ENCODE data around the gene TAB2. TPM values are rescaled to one million over a fixed set of nuclear protein-coding genes. Genes with fewer than 3 reads are reported as not detected.

Gene TAB2
- total RNA-seq, 1 experiment from 2014 or later, result 45.8 TPM

GRCh38 chr6:149380523-149380922 lies 63.0 kb downstream of the TAB2 start:
- BruUV-seq (replicated peaks), result no TSS peak
- intact Hi-C loops (cut with micrococcal nuclease; ENCODE audit: unreplicated experiment), result no loop called here
- H3K27ac ChIP-seq, result no peak overlapping the region
- POLR2A ChIA-PET (ENCODE audit: unreplicated experiment), result no interaction called here
- no peak overlapping the region for H3K4me2 ChIP-seq
- CTCF ChIA-PET, result no interaction called here
- no peaks in the 10 kb centered on the region for H3K4me1 ChIP-seq (replicated peaks; ENCODE audit: insufficient read depth)
- H3K9me2 ChIP-seq (ENCODE audit: insufficient read depth), result no peaks in the 10 kb centered on the region
- peaks cover 4% of the 10 kb centered on the region; the same call in 1 of the 2 replicates for H3K9me3 ChIP-seq (ENCODE audit: insufficient read depth, low read depth)
- no peak overlapping the region for H2AFZ ChIP-seq
- no peak overlapping the region for H3K4me3 ChIP-seq
- no peaks in the 10 kb centered on the region for H3K27me3 ChIP-seq (ENCODE audit: insufficient read depth, low read depth)
- peaks cover 26% of the 10 kb centered on the region for H3K79me2 ChIP-seq (ENCODE audit: low read depth)
- DNase-seq, result no peak
- no peaks in the 10 kb centered on the region; the same call in 1 of the 2 replicates for H3F3A ChIP-seq (ENCODE audit: insufficient read depth, low read depth)
- no peak for TF ChIP-seq CTCF (conservative IDR thresholded peaks at IDR 0.05)
- no peak for TF ChIP-seq EZH2 (IDR thresholded peaks at IDR 0.05; ENCODE audit: low read depth)
- peaks cover 42% of the 10 kb centered on the region for H3K36me3 ChIP-seq (ENCODE audit: low read depth)
- peaks cover 14% of the 10 kb centered on the region for H4K20me1 ChIP-seq (ENCODE audit: insufficient read depth)

GRCh38 chr6:149383371-149383770 lies 65.9 kb downstream of the TAB2 start:
- TF ChIP-seq EZH2 (IDR thresholded peaks at IDR 0.05; ENCODE audit: low read depth), result no peak
- TF ChIP-seq CTCF (conservative IDR thresholded peaks at IDR 0.05), result no peak
- no peak overlapping the region for H3K4me2 ChIP-seq
- intact Hi-C loops (cut with micrococcal nuclease; ENCODE audit: unreplicated experiment), result no loop called here
- CTCF ChIA-PET, result no interaction called here
- H3K27ac ChIP-seq, result no peak overlapping the region
- no peaks in the 10 kb centered on the region for H3K27me3 ChIP-seq (ENCODE audit: insufficient read depth, low read depth)
- no TSS peak for BruUV-seq (replicated peaks)
- H3K4me3 ChIP-seq, result no peak overlapping the region
- no peak overlapping the region for H2AFZ ChIP-seq
- POLR2A ChIA-PET (ENCODE audit: unreplicated experiment), result no interaction called here
- peaks cover 43% of the 10 kb centered on the region for H3K79me2 ChIP-seq (ENCODE audit: low read depth)
- no peak for DNase-seq
- H3K9me3 ChIP-seq (ENCODE audit: insufficient read depth, low read depth), result peaks cover 13% of the 10 kb centered on the region
- no peaks in the 10 kb centered on the region for H3K9me2 ChIP-seq (ENCODE audit: insufficient read depth)
- H3F3A ChIP-seq (ENCODE audit: insufficient read depth, low read depth), result no peaks in the 10 kb centered on the region; the same call in 1 of the 2 replicates
- peaks cover 6% of the 10 kb centered on the region for H4K20me1 ChIP-seq (ENCODE audit: insufficient read depth)
- no peaks in the 10 kb centered on the region for H3K4me1 ChIP-seq (replicated peaks; ENCODE audit: insufficient read depth)
- peaks cover 58% of the 10 kb centered on the region for H3K36me3 ChIP-seq (ENCODE audit: low read depth)

- H3K27me3 ChIP-seq (ENCODE audit: insufficient read depth, low read depth), result no peaks in the 10 kb centered on the region
- H3F3A ChIP-seq (ENCODE audit: insufficient read depth, low read depth), result no peaks in the 10 kb centered on the region; the same call in 1 of the 2 replicates
- peaks cover 39% of the 10 kb centered on the region for H3K79me2 ChIP-seq (ENCODE audit: low read depth)
- no peak overlapping the region for H3K27ac ChIP-seq
- TF ChIP-seq CTCF (conservative IDR thresholded peaks at IDR 0.05) (no peak), EZH2 (IDR thresholded peaks at IDR 0.05; ENCODE audit: low read depth) (no peak)
- H3K36me3 ChIP-seq (ENCODE audit: low read depth), result peaks cover 51% of the 10 kb centered on the region
- no peak overlapping the region for H3K4me2 ChIP-seq
- H4K20me1 ChIP-seq (ENCODE audit: insufficient read depth), result peaks cover 6% of the 10 kb centered on the region
- ChIA-PET POLR2A (ENCODE audit: unreplicated experiment) (no interaction called here), CTCF (no interaction called here)
- H3K4me1 ChIP-seq (replicated peaks; ENCODE audit: insufficient read depth), result no peaks in the 10 kb centered on the region
- intact Hi-C loops (cut with micrococcal nuclease; ENCODE audit: unreplicated experiment), result no loop called here
- H2AFZ ChIP-seq, result no peak overlapping the region
- peaks cover 13% of the 10 kb centered on the region for H3K9me3 ChIP-seq (ENCODE audit: insufficient read depth, low read depth)
- H3K9me2 ChIP-seq (ENCODE audit: insufficient read depth), result no peaks in the 10 kb centered on the region
- H3K4me3 ChIP-seq, result no peak overlapping the region
- DNase-seq, result no peak
- no TSS peak for BruUV-seq (replicated peaks)
Measured at GRCh38 chr6:149384464-149384863, 67.0 kb downstream of the TAB2 start.

All from PC-9 (cell line).